Neural cell (in vitro differentiated cells): ENCODE results near the gene PLIN1. TPM values are rescaled to one million over a fixed set of nuclear protein-coding genes. Genes with fewer than 3 reads are reported as not detected.

ENCODE experiments used
- H2AFZ ChIP-seq: fragments of 200-600, 300-800 bp; sonication (generic), shearing (Covaris generic); 2 replicates; pipeline ENCODE4 v1.6.0; 2014; ENCODE audit warnings: low read depth, mild to moderate bottlenecking, antibody characterized with exemption, low read length, moderate library complexity
- H3F3A ChIP-seq: fragments of 200-600 bp; shearing (Covaris generic); 2 replicates; pipeline ENCODE4 v1.6.1; 2016; ENCODE audit warnings: mild to moderate bottlenecking, moderate library complexity, mixed read lengths, antibody characterized with exemption, low read length; ENCODE audit not compliant: insufficient read depth, poor library complexity, severe bottlenecking
- H3K27ac ChIP-seq: fragments of 200-600, 300-800 bp; sonication (generic), shearing (Covaris generic); 2 replicates; pipeline ENCODE4 v1.5.1; 2014; ENCODE audit warnings: mild to moderate bottlenecking, low read length, moderate library complexity
- H3K27me3 ChIP-seq: fragments of 300-800, 200-600 bp; sonication (generic), shearing (Covaris generic); 2 replicates; pipeline ENCODE4 v1.6.0; 2014; ENCODE audit warnings: mild to moderate bottlenecking, low read depth, low read length, moderate library complexity; ENCODE audit not compliant: insufficient read depth
- H3K36me3 ChIP-seq: fragments of 300-800, 200-600 bp; sonication (generic), shearing (Covaris generic); 2 replicates; pipeline ENCODE4 v1.5.1; 2014; ENCODE audit warnings: mild to moderate bottlenecking, antibody characterized with exemption, low read length, moderate library complexity; ENCODE audit not compliant: insufficient read depth
- H3K4me2 ChIP-seq: fragments of 300-800, 200-600 bp; sonication (generic), shearing (Covaris generic); 2 replicates; pipeline ENCODE4 v1.6.0; 2014; ENCODE audit warnings: mild to moderate bottlenecking, low read length
- H3K4me3 ChIP-seq: fragments of 300-800, 200-600 bp; sonication (generic), shearing (Covaris generic); 2 replicates; pipeline ENCODE4 v1.5.1; 2014; ENCODE audit warnings: mild to moderate bottlenecking, low read length, moderate library complexity
- H3K79me2 ChIP-seq: fragments of 200-600 bp; shearing (Covaris generic); replicated peaks from 2 replicates; pipeline ENCODE4 v1.6.0; 2014; ENCODE audit warnings: mild to moderate bottlenecking, low read length, moderate library complexity; ENCODE audit not compliant: insufficient read depth
- H3K9ac ChIP-seq: fragments of 300-800, 200-600 bp; sonication (generic), shearing (Covaris generic); 2 replicates; pipeline ENCODE4 v1.6.1; 2016; ENCODE audit warnings: mild to moderate bottlenecking, low read length, mixed read lengths
- H3K9me2 ChIP-seq: fragments of 200-600 bp; shearing (Covaris generic); 2 replicates; pipeline ENCODE4 v1.6.1; 2016; ENCODE audit warnings: mild to moderate bottlenecking, low read length, mixed read lengths; ENCODE audit not compliant: insufficient read depth
- H3K9me3 ChIP-seq: fragments of 200-600, 300-800 bp; sonication (generic), shearing (Covaris generic); 2 replicates; pipeline ENCODE4 v1.6.1; 2016; ENCODE audit warnings: mild to moderate bottlenecking, mixed run types, low read length, moderate library complexity, mixed read lengths
- H4K20me1 ChIP-seq: fragments of 200-600 bp; shearing (Covaris generic); 2 replicates; pipeline ENCODE4 v1.6.1; 2016; ENCODE audit warnings: mild to moderate bottlenecking, mixed run types; ENCODE audit not compliant: insufficient read depth
- CTCF ChIP-seq: fragments of 450-650 bp; IDR thresholded peaks from 2 replicates; pipeline ENCODE4 v1.5.1; 2014; ENCODE audit warnings: antibody characterized with exemption, mild to moderate bottlenecking, moderate library complexity; ENCODE audit not compliant: poor library complexity, severe bottlenecking
- EP300 ChIP-seq: fragments of 450-650 bp; conservative IDR thresholded peaks from 2 replicates; pipeline ENCODE4 v1.6.1; 2014; ENCODE audit warnings: antibody characterized with exemption, mild to moderate bottlenecking, moderate library complexity; ENCODE audit not compliant: poor library complexity, severe bottlenecking
- EZH2 ChIP-seq: fragments of 200-600, 300-800 bp; shearing (Covaris generic), sonication (generic); IDR thresholded peaks from 2 replicates; pipeline ENCODE4 v1.6.1; 2014; ENCODE audit warnings: antibody characterized with exemption, low read length, borderline replicate concordance, mild to moderate bottlenecking; ENCODE audit not compliant: insufficient read depth, poor library complexity, severe bottlenecking
- MXI1 ChIP-seq: fragments of 450-650 bp; conservative IDR thresholded peaks from 2 replicates; pipeline ENCODE4 v1.6.1; 2014; ENCODE audit warnings: antibody characterized with exemption, mild to moderate bottlenecking; ENCODE audit not compliant: poor library complexity, severe bottlenecking
- POLR2AphosphoS5 ChIP-seq: IDR thresholded peaks from 2 replicates; pipeline ENCODE4 v1.6.1; 2012
- RAD21 ChIP-seq: fragments of 450-650 bp; conservative IDR thresholded peaks from 2 replicates; pipeline ENCODE4 v1.6.1; 2014; ENCODE audit warnings: antibody characterized with exemption, mild to moderate bottlenecking, moderate library complexity
- REST ChIP-seq: IDR thresholded peaks from 2 replicates; pipeline ENCODE4 v1.6.1; 2012; ENCODE audit warnings: borderline replicate concordance
- SMC3 ChIP-seq: fragments of 450-650 bp; conservative IDR thresholded peaks from 2 replicates; pipeline ENCODE4 v1.6.1; 2014; ENCODE audit warnings: antibody characterized with exemption, mild to moderate bottlenecking, moderate library complexity; ENCODE audit not compliant: poor library complexity
- TAF1 ChIP-seq: IDR thresholded peaks from 2 replicates; pipeline ENCODE4 v1.6.1; 2012; ENCODE audit warnings: low read depth
- polyA plus RNA-seq: library from polyadenylated mRNA; depleted of rRNA; stranded (reverse); fragments of >200 nt; gene quantifications from 2 replicates; pipeline ENCODE4 v1.2.3, GENCODE V29; 2014

PLIN1 gene
- polyA plus RNA-seq, 1 donor from 2014 or later = not detected

GRCh38 chr15:89673165-89673512, 6.0 kb downstream of the PLIN1 start:
- Histone ChIP-seq H3K4me2 (no peak overlapping the region), H3K9me2 (no peaks in the 10 kb centered on the region), H3K9ac (no peak overlapping the region), H3K36me3 (no peaks in the 10 kb centered on the region), H3K27me3 (no peaks in the 10 kb centered on the region), H3K79me2 (no peaks in the 10 kb centered on the region), H3K4me3 (no peak overlapping the region), H3K9me3 (no peaks in the 10 kb centered on the region), H3K27ac (no peak overlapping the region), H4K20me1 (no peaks in the 10 kb centered on the region), H3F3A (no peaks in the 10 kb centered on the region), H2AFZ (no peak overlapping the region)
- TF ChIP-seq CTCF (no peak), EZH2 (no peak), SMC3 (no peak), TAF1 (no peak)

GRCh38 chr15:89672221-89673164, 6.7 kb downstream of the PLIN1 start:
- H3K36me3 ChIP-seq = no peaks in the 10 kb centered on the region
- H3K9ac ChIP-seq = no peak overlapping the region
- no peaks in the 10 kb centered on the region for H4K20me1 ChIP-seq
- no peaks in the 10 kb centered on the region for H3K9me3 ChIP-seq
- no peaks in the 10 kb centered on the region for H3K27me3 ChIP-seq
- H3K9me2 ChIP-seq = no peaks in the 10 kb centered on the region
- no peak overlapping the region for H2AFZ ChIP-seq
- no peaks in the 10 kb centered on the region for H3F3A ChIP-seq
- no peaks in the 10 kb centered on the region for H3K79me2 ChIP-seq
- no peak overlapping the region for H3K4me3 ChIP-seq
- H3K27ac ChIP-seq = no peak overlapping the region
- H3K4me2 ChIP-seq = no peak overlapping the region
- no peak for TF ChIP-seq POLR2AphosphoS5
- TF ChIP-seq SMC3 = no peak
- no peak for TF ChIP-seq RAD21
- no peak for TF ChIP-seq TAF1
- no peak for TF ChIP-seq CTCF
- TF ChIP-seq EP300 = no peak
- TF ChIP-seq MXI1 = no peak
- no peak for TF ChIP-seq EZH2
- TF ChIP-seq REST = no peak
